ENCODE results near the gene MEF2D.

- no peak for TF ChIP-seq CTCF (IDR thresholded peaks at IDR 0.05)
- TF ChIP-seq POLR2A (IDR thresholded peaks at IDR 0.05): no peak
Observed at GRCh38 chr1:156438278-156438987, 62.1 kb downstream of the MEF2D start.

Data from uterus (tissue), 2 donors.